HG03460 (cell line): ENCODE data around the gene BCL3.

ENCODE experiments used
- ATAC-seq: cut with Tn5 transposase; IDR thresholded peaks from one replicate; pipeline ENCODE4 v1.9.1; 2021; ENCODE audit not compliant: unreplicated experiment

The BCL3 gene

DNA sequence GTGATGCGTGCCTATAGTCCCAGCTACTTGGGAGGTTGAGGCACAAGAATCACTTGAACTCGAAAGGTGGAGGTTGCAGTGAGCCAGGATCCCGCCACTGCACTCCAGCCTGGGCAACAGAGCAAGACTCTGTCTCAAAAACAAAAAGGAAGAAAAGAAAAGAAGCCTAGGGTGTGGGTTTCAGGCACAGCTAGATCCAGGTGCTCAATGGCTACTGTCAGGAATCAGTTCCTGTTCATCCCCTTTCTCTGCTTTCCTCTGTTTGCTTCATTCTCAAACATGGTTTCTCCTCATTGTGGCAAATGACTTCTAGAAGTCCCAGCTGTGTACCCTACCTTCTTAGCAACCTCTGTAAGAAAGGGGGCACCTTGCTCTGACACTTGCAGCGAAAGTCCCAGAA lies 35.0 kb downstream of the BCL3 start:
- no peak for ATAC-seq

DNA sequence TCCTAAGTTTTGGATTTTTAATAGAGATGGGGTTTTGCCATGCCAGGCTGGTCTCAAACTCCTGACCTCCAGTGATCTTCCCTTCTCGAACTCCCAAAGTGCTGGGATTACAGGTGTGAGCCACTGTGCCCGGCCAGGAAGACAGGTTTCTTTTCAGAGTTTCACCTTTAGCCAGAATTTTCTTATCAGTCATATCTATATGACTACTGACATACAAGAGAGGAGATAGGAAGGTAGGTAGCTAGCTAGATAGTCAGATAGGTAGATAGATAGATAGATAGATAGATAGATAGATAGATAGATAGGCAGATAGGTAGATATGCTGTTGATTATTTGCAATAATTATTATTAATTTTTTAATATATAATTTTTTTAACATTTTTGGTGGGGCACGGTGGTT lies 36.8 kb downstream of the BCL3 start:
- no peak for ATAC-seq

DNA sequence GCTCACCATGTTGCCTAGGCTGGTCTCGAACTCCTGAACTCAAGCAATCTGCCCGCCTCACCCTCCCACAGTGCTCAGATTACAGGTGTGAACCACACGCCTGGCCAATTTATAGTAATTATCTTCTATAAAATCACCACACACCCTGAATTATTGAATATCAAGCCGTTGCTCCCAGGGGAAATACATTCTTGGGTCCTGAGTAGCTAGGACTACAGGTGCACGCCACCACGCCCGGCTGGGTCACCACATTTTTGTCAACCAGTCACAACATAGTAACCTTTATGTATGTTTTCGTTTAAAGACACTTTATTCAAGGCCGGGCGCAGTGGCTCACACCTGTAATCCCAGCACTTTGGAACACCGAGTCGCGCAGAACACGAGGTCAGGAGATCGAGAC lies 37.5 kb downstream of the BCL3 start:
- ATAC-seq = no peak

DNA sequence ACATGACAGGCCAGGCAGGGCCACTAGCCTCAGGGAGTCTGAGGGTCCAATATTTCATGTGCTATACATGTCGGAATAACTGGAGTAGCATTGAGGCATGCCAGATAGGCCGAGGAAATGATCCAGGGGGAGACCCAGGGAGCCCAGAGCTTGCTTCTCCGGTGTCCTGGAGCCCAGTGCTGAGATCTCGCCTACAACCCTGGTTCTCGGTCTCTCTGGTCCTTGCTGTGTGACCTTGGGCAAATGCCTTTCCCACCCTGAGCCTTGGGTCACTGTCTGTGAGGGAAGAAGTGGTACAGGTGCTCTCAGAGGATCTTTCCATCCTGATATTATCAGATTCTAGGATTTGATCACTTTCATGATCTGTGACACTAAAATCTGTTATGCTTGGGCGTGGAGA lies 40.5 kb downstream of the BCL3 start:
- ATAC-seq = no peak

DNA sequence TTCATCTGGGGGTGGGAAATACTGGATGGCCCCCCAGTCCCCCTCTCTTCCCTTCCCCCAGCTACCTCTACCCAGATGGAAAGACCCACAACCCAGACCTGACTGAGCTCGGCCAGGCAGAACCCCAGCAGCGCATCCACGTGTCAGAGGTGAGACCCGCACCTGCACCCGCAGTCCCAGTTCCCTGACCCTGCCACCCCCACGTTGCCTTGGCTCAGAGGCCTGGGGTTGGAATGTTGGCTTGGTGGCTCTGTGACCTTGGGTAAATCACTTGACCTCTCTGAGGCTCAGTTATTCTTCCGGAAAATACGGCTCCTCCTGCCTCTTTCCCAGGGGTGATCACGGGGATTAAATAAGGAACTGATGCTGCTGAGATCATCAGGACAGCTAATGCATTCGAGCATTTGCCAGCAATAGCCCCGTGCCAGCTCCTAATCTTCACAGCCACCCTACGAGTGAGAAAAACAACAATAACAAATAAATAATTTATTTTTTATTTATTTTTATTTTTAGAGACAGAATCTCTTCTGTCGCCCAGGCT lies 41.5 kb downstream of the BCL3 start:
- no peak for ATAC-seq

DNA sequence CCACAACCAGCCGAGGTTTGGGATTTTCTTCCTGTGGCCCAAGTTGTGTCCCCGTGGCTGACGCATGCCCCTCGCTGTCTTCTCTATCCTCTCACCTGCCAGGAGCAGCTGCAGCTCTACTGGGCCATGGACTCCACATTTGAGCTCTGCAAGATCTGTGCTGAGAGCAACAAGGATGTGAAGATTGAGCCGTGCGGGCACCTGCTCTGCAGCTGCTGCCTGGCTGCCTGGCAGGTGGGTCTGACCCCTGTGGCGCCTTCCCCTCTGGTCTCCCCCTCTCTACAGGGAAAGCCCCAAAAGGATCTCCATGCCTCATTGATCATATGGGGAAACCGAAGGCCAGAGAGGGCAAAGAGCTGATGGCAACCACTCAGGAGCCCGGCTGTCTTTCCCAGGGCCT lies 43.8 kb downstream of the BCL3 start:
- ATAC-seq = no peak

DNA sequence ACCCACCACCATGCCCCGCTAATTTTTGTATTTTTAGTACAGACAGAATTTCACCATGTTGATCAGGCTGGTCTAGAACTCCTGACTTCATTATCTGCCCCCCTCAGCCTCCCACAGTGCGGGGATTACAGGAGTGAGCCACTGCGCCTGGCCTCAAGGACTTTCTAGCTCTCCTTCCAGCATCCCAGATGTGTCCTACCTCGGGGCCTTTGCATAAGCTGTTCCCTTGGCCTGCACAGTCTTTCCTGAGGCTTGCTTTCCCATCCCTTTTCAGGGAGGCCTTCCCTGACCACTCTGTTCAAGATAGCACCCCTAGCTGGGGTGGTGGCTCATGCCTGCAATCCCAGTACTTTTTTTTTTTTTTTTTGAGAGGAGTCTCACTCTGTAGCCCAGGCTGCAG lies 46.1 kb downstream of the BCL3 start:
- ATAC-seq = no peak

DNA sequence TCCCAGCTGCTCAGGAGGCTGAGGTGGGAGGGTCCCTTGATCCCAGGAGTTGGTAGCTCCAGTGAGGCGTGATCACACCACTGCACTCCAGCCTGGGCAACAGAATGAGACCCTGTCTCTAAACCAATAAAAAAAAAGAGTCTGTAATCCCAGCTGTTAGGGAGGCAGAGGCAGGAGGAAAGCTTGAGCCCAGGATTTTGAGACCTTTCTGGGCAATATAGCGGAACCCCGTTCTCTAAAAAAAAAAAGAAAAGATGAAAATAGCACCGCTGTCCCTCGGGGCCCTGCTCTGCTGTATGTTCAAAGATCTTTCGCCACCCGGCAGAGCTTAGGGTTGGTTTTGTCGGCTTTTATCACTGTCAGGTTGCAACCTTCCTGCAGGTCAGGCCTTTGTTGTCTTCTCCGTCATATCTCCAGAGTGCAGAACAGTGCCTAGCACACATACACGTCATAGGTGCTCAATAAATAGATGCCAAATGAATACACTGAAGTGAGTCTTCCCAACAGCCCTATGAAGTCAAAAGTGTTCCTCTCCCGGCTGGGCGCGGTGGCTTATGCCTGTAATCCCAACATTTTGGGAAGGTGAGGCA lies 47.0 kb downstream of the BCL3 start:
- ATAC-seq = no peak

DNA sequence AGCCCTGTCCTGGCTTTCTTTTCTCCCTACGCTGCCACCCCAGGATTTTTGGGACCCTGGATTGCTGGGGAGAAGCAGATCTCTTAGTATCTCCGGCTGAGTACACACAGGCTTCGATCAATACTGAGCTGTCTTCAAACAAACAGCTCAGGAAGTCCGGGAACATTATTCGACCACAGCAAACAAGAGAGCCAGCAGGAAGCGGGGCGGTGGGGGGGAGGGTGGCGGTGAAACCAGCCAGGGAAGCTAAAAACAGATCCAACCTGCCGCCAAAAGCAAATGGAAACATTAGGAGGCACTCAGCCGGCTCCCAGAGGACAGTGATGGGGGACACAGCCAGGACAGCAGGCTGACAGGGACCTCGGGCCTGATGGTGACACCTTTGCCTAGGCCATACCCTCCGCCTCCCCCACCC lies 48.2 kb downstream of the BCL3 start:
- no peak for ATAC-seq

DNA sequence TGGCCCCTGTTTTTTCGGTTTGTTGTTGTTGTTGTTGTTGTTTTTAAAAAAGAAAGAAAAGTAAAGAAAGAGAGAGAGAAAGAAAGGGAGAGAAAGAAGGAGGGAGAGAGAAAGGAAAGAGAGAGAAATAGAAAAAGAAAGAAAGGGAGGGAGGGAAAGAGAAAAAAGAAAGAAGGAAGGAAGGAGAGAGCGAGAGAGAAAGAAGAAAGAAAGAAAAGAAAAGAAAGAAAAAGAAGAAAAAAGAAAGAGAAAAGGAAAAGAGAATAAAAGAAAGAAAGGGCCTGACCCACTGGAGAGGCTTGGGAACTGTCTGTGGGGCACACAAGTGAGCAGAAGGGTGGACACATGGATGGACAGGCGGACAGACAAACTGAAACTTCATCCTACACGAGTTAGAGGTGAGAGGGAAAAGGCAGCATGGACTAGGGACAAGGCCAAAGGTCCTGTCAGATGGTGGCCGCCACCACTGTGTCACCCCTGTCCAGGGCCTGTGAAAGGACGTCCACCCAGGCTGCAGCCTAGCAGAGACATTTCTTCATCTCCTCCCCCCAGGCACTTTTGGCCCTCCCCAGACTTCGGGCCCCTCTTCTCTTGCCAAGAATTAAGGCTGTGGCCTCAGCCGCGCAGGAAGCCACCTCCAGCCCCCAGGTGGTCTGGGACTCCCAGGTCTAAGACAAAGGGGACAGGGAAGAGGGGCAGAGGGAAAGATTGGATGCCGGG lies 51.3 kb downstream of the BCL3 start:
- no peak for ATAC-seq

DNA sequence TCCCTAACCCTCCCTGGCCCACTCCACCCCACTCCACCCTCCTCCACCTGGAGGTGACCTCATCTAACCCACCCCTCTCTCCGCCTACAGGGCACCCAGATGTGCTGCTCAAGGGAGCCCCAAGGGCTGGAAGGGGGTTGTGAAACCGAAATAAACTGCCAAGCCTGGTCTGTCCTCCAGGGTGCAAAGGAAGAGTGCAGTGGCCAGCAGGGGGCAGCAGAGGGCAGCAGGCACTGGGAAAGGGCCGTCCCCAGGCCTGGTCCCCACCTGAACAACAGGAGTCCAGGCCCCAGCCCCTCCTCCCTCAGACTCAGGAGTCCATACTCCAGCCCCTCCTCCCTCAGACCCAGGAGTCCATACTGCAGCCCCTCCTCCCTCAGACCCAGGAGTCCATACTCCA lies 52.0 kb downstream of the BCL3 start:
- ATAC-seq = no peak

DNA sequence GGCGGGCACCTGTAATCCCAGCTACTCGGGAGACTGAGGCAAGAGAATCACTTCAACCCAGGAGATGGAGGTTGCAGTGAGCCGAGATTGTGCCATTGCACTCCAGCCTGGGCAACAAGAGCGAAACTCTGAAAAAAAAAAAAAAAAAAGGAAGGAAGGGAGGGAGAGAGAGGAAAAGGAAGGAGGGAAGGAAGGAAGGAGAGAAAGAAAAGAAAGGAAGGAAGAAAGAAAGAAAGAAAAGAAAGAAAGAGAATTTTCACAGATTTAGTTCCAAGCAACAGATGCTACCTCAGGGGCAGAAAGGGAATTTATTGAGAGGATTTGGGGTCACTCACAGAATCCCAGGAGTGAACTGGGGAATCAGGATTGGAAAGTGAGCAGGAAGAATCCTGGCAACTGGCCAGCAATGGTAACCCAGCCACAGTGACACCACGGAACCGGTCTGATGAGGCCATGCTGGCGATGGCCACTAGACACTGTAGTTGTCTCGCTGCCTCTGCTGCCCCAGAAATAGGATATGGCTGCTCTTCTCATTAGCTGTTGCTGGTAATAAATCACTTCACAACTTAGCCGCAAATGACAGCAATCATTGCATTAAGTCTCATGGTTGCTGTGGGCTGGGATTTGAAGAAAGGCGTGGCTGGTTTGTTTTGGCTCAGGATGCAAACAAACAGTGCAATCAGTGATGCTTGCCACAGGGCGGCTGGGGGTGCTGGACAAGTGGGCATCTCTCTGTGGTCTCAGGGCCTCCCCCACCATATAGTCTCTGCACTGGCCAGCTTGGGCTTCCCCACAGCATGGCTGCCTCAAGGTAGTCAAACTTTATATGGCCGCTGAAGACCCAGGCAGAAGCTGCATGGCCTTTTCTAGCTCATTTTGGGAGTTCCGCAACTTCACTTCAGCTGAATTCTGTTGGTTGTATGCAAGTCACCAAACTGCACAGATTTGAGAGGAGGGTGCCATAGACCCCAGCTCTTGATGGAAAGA lies 55.2 kb downstream of the BCL3 start:
- no peak for ATAC-seq

DNA sequence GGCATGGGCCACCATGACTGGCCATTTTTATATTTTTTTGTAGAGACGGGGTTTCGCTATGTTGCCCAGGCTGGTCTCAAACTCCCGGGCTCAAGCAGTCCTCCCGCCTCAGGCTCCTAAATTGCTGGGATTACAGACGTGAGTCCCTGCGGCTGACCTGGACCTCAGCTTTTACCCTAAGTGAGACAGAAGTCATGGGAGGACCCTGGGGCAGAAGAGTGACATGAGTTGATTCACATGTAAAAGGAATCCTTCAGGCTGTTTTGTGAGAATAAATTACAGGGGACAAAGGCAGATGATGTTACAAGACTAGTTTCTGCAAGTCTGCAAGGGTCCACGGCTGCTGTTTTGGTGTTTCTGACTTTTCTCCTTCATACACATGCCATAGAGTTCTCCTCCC lies 57.8 kb downstream of the BCL3 start:
- no peak for ATAC-seq

DNA sequence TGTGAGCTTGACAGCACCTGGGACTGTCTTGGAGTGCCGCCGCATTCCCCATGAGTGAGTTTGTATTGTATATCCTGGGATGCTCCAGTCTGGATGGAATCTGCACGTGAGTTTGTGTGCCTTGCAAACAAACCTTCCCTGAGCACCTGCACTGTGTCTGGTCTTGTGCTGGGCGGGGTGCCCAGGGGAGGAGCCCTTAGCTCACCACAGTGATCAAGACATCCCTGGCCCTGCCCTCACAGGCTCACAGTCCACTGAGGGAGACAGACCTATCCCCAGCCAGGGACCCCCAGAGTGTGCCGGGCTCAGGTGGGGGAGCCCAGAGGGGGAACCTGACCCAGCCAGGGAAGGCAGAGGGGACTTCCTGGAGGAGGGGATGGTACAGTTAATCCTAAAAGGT lies 58.7 kb downstream of the BCL3 start:
- no peak for ATAC-seq

DNA sequence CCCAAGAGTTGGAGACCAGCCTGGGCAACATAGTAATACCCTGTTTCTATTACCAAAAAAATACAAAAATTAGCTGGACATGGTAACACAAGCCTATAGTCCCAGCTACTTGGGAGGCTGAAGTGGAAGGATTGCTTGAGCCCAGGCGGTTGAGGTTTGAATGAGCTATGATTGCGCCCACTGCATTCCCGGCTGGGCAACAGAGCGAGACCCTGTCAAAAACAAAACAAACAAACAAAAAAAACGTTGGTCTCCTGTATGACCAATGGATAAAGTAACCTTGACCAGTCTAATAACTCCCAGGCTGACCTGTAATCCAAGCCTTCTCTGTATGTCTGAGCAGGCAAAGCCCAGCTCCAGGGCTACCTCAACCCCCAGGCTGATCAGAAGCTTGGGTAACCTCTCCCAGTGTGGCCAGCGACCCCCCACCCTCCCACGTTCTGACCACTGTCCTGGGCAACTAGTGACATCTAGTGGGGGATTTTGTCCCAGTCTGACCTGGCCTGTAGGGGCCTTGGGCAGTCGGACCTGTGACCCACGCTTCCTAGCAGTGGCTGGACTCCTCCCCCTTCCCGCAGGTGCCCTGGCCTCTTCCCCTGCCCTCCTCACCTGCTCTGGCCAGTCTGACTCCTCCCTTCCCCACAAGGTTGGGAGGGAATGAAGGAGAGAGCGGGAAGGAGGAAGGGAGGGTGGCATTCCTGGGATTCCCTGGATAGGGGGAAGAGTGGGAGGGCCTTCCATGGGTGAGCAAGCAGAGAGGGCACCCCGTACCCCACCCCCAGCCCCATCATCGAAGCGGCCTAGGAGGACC lies 59.3 kb downstream of the BCL3 start:
- ATAC-seq = no peak

DNA sequence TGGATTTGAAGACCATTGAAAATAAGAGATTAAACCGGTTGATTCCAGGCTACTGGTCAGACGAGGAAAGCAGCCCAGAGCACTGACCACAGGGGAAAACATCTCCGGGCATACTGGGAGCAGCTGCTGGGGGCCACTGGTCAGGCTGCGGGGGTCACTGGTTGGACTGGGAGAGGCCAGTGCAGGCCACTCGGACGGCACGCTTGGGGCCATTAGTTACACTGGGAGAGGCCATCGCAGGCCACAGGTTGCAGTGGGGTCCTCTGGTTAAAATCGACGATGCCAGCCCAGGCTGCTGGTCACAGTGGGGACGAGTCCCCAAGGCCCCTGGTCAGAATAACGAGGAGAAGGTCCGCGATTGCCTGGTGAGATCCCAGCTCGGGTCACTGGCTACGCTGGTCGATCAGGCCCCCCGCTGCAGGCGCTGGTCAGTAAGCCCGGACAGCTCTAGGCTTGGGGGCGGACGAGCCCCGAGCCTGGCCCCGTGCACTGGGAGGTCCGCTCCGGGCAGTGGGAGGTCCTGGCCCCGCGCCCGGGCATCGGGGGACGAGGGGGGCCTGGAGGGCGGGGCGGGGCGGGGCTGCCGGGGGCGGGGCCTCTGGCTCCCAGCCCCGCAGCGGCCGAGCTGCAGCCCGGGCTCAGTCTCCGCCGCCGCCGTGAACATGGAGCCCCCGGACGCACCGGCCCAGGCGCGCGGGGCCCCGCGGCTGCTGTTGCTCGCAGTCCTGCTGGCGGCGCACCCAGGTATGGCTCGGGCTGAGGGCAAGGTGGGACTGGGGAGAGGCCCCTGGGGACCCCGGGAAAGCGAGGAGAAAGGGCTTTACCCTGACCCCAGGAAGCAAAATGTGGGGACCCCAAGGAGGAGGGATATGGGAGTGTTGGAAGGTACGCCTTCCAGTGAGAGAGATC lies 60.2 kb downstream of the BCL3 start, which contains the start of gene BCAM:
Gene BCAM (plus strand): TSS at position 641 of the 909 bp plus-strand sequence. CDS start 22 bp downstream, at position 663.
- no peak for ATAC-seq
